Measurements from ENCODE around the gene AKAP13.
A peak's percentile ranks its signal among the peaks of the same experiment; 100 is the strongest.
"Not testable (repeated sequence)": the region's sequence is repeated elsewhere in the genome, so short reads cannot be mapped to it uniquely, and the experiment has no call there.

The AKAP13 gene

GRCh38 chr15:85636351-85636750 is 255.9 kb downstream of the AKAP13 start:
- DNase-seq: no peak

- no peak for DNase-seq
Measured at GRCh38 chr15:85639752-85640381, 259.5 kb downstream of the AKAP13 start.

- DNase-seq: no peak
Measured at GRCh38 chr15:85642065-85642692, 261.8 kb downstream of the AKAP13 start.

- no peak for DNase-seq
Measured at GRCh38 chr15:85642693-85643066, 262.3 kb downstream of the AKAP13 start.

GRCh38 chr15:85646538-85647091 is 266.2 kb downstream of the AKAP13 start:
- no peak for DNase-seq

GRCh38 chr15:85649372-85649771 is 269.0 kb downstream of the AKAP13 start:
- peak; percentile 55 for DNase-seq

- DNase-seq: no peak
Measured at GRCh38 chr15:85651548-85651947, 271.1 kb downstream of the AKAP13 start.

- no peak for DNase-seq
Measured at GRCh38 chr15:85652457-85652856, 272.1 kb downstream of the AKAP13 start.

GRCh38 chr15:85657132-85657531 is 276.7 kb downstream of the AKAP13 start:
- no peak for DNase-seq

- no peak for DNase-seq
Measured at GRCh38 chr15:85658816-85659215, 278.4 kb downstream of the AKAP13 start.

- no peak for DNase-seq
Measured at GRCh38 chr15:85661859-85662258, 281.5 kb downstream of the AKAP13 start.

- DNase-seq: not testable (repeated sequence)
Measured at GRCh38 chr15:85665677-85666076, 285.3 kb downstream of the AKAP13 start.

GRCh38 chr15:85667491-85668424 is 287.4 kb downstream of the AKAP13 start:
- peak; percentile 58 for DNase-seq

- no peak for DNase-seq
Measured at GRCh38 chr15:85671156-85671555, 290.8 kb downstream of the AKAP13 start.

- no peak for DNase-seq
Measured at GRCh38 chr15:85672332-85673084, 292.1 kb downstream of the AKAP13 start.

GRCh38 chr15:85673326-85673725 is 292.9 kb downstream of the AKAP13 start:
- no peak for DNase-seq

GRCh38 chr15:85676342-85677098 is 296.1 kb downstream of the AKAP13 start:
- DNase-seq: no peak

GRCh38 chr15:85679231-85679630 is 298.8 kb downstream of the AKAP13 start:
- no peak for DNase-seq

- no peak for DNase-seq
Measured at GRCh38 chr15:85681386-85681785, 301.0 kb downstream of the AKAP13 start.

- no peak for DNase-seq
Measured at GRCh38 chr15:85684174-85684710, 303.8 kb downstream of the AKAP13 start.

GRCh38 chr15:85685356-85685755 is 305.0 kb downstream of the AKAP13 start:
- no peak for DNase-seq

- DNase-seq: no peak
Measured at GRCh38 chr15:85687329-85687728, 306.9 kb downstream of the AKAP13 start.

All from stimulated activated CD8-positive, alpha-beta memory T cell treated with anti-CD3 and anti-CD28 coated beads, Interleukin-4, amount 100 ng/mL, for 48 hours (primary cell).